ENCODE measurements around the gene GRIN1. TPM values are rescaled to one million over a fixed set of nuclear protein-coding genes. Genes with fewer than 3 reads are reported as not detected.

The GRIN1 gene
- total RNA-seq, 1 donor = under 0.01 TPM

DNA sequence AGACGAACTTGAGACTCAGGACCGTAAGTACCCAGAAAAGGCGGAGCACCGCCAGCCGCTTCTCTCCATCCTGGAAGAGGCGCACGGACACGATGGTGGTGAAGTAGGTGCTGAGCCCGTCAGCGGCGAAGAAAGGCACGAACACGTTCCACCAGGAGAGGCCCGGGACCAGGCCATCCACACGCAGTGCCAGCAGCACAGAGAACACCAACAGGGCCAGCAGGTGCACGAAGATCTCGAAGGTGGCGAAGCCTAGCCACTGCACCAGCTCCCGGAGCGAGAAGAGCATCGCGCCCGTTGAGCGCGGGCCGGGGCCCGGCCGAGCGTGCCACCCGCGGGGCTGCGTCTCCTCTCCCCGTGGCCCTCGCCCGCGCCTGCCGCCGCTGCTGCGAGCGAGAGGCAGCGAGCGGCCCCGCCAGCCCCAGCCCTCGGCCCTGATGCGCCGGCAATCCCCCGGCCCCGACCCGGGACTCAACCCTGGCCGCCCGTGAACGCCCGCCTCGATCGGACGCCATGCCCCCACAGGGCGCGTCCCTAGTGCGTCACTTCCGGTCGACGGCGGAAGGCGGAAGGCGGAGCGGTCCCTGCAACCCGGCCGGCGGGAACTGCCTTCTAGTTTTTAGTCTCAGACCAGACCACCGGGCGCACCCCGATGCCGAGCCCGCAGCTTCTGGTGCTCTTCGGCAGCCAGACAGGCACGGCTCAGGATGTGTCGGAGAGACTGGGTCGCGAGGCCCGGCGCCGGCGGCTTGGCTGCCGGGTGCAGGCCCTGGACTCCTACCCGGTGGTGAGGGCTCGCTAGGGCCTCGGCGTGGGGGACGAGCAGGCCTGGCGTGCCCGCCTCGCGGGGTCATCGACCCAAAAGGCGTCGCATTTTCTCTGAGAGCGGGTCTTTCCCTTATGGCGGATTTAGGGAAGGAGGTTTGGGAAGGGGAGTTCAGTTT is 66.4 kb downstream of the GRIN1 start, which contains the start of the genes NDOR1 and TMEM203:
Gene NDOR1, plus strand, starts transcription at position 575 of the 944 bp plus-strand sequence. Its CDS starts 78 bp downstream, at position 653.
Gene TMEM203, minus strand, starts transcription at position 523 of the 944 bp plus-strand sequence. Its CDS starts 234 bp downstream, at position 289.
- peak; percentile 86 to 92 (median 90) for DNase-seq (ENCODE audit: low read depth in 2 of 3, low spot score in 2 of 3)

DNA sequence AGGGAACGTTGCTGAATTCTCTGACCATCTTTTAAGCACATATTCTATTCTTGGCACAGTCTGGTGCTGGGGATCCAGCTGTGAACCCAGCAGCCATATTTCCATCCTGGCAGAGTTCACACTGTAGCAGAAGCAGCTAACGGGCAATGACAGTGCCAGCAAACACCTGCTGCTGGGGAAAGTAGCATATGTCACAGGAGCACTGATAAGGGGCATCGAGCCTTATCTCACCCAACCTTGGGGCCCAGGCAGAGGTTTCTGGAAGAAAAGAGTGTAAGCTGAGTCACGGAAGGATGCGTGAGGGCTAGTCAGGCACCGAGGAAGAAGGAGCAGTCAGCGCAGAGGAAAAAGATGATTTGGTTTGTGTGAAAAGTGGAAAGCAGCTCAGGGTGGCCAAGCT is 67.6 kb downstream of the GRIN1 start:
- DNase-seq (ENCODE audit: low read depth in 2 of 3, low spot score in 2 of 3) = no peak

DNA sequence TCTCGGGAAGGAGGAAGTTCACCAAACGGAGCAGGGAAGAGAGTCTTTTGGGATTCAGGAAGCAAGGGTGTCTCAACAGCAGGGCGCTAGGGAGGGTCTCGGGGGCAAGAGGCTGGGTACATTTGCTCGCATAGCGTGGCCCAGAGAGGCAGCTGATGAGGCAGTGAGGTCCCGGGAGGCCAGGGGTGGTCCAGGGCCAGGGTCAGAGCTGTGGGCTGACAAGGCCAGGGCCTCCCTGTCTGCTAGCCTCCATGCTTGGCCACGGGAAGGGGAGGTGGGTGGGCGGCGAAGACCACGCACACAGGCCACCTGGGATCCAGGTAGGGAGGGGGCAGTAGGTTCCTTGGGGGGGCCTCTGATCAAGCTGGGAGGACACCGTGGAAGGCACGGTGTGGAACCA is 72.6 kb downstream of the GRIN1 start:
- no peak for DNase-seq (ENCODE audit: low read depth in 2 of 3, low spot score in 2 of 3)

DNA sequence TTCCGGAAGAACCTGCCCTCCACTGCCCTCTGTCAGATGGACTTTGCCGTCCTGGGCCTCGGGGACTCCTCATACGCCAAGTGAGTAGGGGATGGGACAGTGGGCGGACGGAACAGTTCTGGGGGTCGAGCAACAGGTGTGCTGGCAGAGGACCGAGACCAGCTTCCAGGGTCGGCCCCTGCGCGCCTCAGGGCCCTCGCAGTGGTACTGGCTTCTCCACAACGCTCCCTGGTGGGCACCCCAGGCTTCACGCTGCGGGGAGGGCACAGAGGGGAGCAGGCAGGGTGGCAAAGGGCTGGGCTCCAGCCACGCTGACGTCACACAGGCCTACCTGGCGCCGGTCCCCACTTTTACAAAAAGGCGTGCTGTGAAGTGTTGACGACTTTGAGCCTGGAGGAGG is 73.6 kb downstream of the GRIN1 start:
- no peak for DNase-seq (ENCODE audit: low read depth in 2 of 3, low spot score in 2 of 3)

DNA sequence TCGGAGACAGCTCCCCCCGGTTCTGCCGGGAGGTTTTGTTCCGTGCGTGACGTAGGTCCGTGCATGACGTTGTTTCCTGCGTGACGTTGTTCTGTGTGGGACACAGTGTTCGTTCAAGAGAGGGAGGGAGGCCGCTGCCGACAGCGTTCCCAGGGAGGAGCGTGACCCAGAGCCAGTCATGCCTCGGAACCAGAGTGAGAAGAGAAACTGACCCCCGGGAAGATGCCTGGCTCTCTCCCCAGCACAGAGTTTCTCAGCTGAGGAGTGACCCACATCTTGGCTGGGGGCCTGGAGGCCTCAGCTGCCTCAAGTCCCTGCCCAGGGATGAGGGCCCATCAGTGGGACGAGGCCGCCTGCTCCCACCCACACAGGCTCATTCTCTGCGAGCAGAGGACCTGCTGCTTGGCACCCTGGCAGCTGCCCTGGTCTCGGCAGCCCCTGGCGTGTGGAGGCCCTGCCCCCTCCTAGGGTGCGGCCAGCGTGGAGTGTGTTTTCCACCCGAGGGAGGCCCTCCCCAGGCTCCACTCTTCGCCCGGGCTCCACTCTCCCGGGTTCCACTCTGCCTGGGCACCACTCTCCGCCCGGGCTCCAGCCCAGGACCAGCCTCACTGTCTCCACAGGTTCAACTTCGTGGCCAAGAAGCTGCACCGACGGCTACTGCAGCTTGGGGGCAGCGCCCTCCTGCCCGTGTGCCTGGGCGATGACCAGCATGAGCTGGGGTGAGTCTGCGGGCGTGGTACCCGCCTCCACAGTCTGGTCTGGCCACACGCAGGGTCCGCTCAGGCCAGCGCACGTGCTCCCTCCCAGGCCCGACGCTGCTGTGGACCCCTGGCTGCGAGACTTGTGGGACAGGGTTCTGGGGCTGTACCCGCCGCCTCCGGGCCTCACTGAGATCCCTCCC is 74.5 kb downstream of the GRIN1 start:
- DNase-seq (ENCODE audit: low read depth in 2 of 3, low spot score in 2 of 3) = no peak

DNA sequence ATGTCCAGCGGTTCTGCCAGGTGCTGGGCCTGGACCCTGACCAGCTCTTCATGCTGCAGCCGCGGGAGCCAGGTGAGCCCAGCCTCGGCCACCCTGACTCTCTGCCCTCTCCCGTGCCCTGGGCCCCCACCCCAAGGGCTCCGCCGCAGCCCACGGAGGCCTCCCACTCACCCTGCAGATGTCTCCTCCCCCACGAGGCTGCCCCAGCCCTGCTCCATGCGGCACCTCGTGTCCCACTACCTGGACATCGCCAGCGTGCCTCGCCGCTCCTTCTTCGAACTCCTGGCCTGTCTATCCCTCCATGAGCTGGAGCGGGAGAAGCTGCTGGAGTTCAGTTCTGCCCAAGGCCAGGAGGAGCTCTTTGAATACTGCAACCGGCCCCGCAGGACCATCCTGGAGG is 75.7 kb downstream of the GRIN1 start:
- DNase-seq (ENCODE audit: low read depth in 2 of 3, low spot score in 2 of 3) = no peak

DNA sequence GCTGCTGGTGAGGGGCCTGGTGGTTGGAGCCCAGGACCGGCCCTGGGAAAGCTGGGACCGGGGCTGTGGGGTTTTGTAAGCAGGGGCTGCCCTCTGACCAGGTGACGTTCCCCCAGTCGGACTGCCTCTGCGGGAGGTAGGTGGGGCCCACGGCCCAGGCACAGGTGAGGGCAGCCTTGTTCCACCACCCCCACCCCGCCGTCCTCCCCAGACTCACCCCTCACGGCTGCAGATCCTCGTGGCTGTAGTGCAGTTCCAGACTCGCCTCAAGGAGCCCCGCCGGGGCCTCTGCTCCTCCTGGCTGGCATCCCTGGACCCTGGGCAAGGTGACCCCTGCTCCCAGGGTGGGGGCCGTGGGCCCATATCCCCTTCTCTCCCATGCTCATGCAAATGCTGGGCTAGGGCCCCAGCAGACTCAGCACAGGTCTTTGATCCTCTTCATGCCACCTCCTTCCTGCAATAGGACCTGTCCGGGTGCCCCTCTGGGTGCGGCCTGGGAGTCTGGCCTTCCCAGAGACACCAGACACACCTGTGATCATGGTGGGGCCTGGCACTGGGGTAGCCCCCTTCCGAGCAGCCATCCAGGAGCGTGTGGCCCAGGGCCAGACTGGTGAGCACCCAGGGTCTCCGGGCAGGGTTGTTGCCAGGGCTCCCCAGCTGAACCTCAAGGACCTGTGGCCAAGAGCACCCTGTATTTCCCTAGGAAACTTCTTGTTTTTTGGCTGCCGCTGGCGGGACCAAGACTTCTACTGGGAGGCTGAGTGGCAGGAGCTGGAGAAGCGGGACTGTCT is 76.4 kb downstream of the GRIN1 start:
- DNase-seq (ENCODE audit: low read depth in 2 of 3, low spot score in 2 of 3) = no peak

DNA sequence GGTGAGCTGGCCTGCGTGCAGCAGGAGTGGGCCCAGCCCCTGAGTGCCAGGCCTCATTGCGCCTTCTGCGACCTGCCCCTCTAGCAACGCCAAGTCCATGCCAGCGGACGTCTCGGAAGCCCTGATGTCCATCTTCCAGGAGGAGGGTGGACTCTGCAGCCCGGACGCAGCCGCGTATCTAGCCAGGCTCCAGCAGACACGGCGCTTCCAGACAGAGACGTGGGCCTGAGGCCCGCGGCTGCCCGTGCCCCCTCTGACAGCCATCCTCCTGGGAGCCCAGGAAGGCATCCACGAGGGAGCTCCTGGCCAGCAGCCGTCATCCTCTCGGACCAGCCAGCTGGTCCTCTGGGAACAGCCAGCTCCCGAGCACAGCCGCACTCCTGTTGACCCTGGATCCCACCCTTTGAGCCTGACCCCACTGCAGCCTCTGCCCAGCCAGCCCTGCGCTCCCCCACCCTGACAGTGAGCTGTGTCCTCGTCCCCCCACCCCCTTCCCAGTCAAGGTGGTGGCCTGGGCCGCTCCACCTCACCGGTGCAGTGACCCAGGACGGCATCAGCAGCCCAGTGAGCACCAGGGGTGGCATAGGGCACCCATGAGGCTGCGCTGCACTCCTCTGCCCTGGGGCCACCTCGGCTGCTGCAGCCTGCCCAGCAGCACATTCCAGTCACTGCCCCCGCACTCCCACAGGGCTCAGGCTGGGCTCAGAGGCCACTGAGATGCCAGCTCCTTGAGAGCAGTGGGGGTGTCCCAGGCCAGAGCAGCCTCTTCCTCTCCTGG is 77.4 kb downstream of the GRIN1 start:
- no peak for DNase-seq (ENCODE audit: low read depth in 2 of 3, low spot score in 2 of 3)

DNA sequence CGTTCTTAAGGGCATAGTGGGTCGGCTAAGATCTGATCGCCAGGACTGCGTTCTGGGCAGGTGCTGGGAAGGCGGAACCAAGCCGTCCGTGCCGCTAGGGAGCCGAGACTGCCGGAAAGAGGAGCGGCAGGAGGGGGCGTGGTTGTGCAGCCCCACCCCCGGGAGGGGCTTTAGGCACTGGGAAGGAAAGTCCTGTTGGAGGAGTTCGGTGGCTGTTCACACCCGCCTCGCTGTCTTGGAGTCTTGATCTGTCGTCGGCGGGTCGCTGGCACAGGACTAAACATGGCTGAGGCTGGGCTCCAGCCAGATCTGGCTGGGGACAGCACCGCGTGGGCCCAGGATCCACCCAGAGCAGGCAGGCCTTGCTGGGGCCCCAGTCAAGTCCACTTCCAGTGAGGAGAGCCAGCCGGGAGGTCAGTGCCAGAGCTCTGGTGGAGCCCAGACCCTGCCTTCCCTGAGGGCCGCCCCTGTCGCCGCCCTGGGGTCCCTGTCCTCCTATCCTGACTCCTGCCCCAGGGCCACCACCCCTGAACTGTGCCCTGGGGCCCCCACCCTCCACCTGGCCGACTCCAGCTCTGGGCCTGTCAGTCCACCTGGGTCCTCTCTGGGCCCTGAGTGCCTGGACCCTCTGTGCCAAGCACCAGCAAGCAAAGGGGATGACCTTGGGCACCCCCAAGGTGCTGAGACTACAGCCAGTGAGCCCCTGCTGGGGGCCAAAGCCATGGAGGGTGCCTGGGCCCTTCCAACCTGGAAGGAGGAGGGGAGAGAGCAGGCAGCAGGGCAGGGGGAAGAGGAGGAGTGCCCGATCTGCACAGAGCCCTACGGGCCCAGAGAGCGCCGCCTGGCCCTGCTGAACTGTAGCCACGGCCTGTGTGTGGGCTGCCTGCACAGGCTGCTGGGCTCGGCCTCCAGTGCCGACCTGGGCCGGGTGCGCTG is 78.6 kb downstream of the GRIN1 start:
- DNase-seq (ENCODE audit: low read depth in 2 of 3, low spot score in 2 of 3) = no peak

DNA sequence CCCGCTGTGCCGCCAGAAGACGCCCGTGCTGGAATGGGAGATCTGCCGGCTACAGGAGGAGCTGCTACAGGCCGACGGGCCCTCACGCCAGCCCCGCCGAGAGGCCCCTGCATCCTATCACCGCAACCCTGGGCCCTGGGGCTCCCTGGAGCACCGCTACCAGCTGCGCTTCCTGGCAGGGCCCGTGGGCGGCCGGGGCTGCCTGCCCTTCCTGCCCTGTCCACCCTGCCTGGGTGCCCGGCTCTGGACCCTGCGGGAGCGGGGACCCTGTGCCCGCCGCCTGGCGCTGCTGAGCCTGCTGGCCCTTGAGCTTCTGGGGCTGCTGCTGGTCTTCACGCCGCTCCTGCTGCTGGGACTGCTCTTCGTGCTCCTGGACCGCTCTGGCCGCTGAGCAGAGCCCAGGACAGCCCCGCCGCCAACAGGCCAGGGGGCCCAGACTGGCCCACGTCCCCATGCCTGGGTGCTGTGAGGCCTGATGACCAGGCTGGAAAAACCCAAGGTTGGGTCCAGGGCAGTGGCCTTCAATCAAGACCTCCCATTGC is 79.3 kb downstream of the GRIN1 start:
- DNase-seq (ENCODE audit: low read depth in 2 of 3, low spot score in 2 of 3) = no peak

Small RNA genes lying within 50 kb of the gene (small RNA-seq; reads per million reads assigned to genes)
- gene MIR3621 (not detected), gene RF00153 (not detected)

Other genes with a start within 250 kb of the GRIN1 start
- 179 TPM for gene FBXW5, start 194.4 kb upstream of the GRIN1 start, total RNA-seq
- 0.81 TPM for gene C8G, start 193.9 kb upstream of the GRIN1 start, total RNA-seq
- 0.54 TPM for gene LCN12, start 186.9 kb upstream of the GRIN1 start, total RNA-seq
- gene PTGDS, start 161.7 kb upstream of the GRIN1 start, total RNA-seq = not detected
- not detected for gene LCNL1, start 156.2 kb upstream of the GRIN1 start, total RNA-seq
- gene PAXX, start 146.7 kb upstream of the GRIN1 start, total RNA-seq = 16.7 TPM
- 0.27 TPM for gene CLIC3, start 142.6 kb upstream of the GRIN1 start, total RNA-seq
- 99.1 TPM for gene ABCA2, start 110.9 kb upstream of the GRIN1 start, total RNA-seq
- gene FUT7, start 107.1 kb upstream of the GRIN1 start, total RNA-seq = 14.3 TPM
- gene NPDC1, start 93.0 kb upstream of the GRIN1 start, total RNA-seq = 51.2 TPM
- not detected for gene ENTPD2, start 85.1 kb upstream of the GRIN1 start, total RNA-seq
- 4.8 TPM for gene SAPCD2, start 68.6 kb upstream of the GRIN1 start, total RNA-seq
- gene UAP1L1, start 61.6 kb upstream of the GRIN1 start, total RNA-seq = 14.8 TPM
- 70.8 TPM for gene MAN1B1, start 52.2 kb upstream of the GRIN1 start, total RNA-seq
- gene DPP7, start 24.4 kb upstream of the GRIN1 start, total RNA-seq = 154 TPM
- 2.2 TPM for gene LRRC26, start 30.9 kb downstream of the GRIN1 start, total RNA-seq
- gene TMEM210, start 32.9 kb downstream of the GRIN1 start, total RNA-seq = not detected
- gene ANAPC2, start 49.4 kb downstream of the GRIN1 start, total RNA-seq = 59.8 TPM
- 78.4 TPM for gene SSNA1, start 49.5 kb downstream of the GRIN1 start, total RNA-seq
- 3.0 TPM for gene TPRN, start 61.6 kb downstream of the GRIN1 start, total RNA-seq
- 35.5 TPM for gene TMEM203, start 66.5 kb downstream of the GRIN1 start, total RNA-seq
- gene NDOR1, start 66.5 kb downstream of the GRIN1 start, total RNA-seq = 10.2 TPM
- gene RNF208, start 83.1 kb downstream of the GRIN1 start, total RNA-seq = 1.3 TPM
- 0.27 TPM for gene CYSRT1, start 86.0 kb downstream of the GRIN1 start, total RNA-seq
- gene RNF224, start 88.3 kb downstream of the GRIN1 start, total RNA-seq = not detected
- not detected for gene SLC34A3, start 91.7 kb downstream of the GRIN1 start, total RNA-seq
- 141 TPM for gene TUBB4B, start 102.1 kb downstream of the GRIN1 start, total RNA-seq
- gene STPG3, start 112.1 kb downstream of the GRIN1 start, total RNA-seq = 0.54 TPM
- gene NELFB, start 116.2 kb downstream of the GRIN1 start, total RNA-seq = 72.7 TPM
- 25.0 TPM for gene TOR4A, start 138.6 kb downstream of the GRIN1 start, total RNA-seq
- 5.1 TPM for gene NRARP, start 163.1 kb downstream of the GRIN1 start, total RNA-seq

Measured in hematopoietic multipotent progenitor cell (in vitro differentiated cells).